NCI-H524 treated with DMSO at 0.1 percent for 48 hours (cell line): Measurements from ENCODE around the gene TOLLIP.
A peak's percentile ranks its signal among the peaks of the same experiment; 100 is the strongest.
"Not testable (repeated sequence)": the region's sequence is repeated elsewhere in the genome, so short reads cannot be mapped to it uniquely, and the experiment has no call there.

Source experiments
- DNase-seq: peaks from one replicate; lab custom pipeline; 2025; lab: John Stamatoyannopoulos, UW

TOLLIP gene

DNA sequence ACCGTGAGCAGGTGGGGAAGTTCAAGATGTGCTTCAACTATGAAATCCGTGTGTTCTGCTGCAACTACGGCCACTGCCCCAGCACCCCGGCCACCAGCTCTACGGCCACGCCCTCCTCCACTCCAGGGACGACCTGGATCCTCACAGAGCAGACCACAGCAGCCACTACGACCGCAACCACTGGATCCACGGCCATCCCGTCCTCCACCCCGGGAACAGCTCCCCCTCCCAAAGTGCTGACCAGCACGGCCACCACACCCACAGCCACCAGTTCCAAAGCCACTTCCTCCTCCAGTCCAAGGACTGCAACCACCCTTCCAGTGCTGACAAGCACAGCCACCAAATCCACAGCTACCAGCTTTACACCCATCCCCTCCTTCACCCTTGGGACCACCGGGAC lies 63.7 kb downstream of the TOLLIP start:
- DNase-seq = not testable (repeated sequence)

DNA sequence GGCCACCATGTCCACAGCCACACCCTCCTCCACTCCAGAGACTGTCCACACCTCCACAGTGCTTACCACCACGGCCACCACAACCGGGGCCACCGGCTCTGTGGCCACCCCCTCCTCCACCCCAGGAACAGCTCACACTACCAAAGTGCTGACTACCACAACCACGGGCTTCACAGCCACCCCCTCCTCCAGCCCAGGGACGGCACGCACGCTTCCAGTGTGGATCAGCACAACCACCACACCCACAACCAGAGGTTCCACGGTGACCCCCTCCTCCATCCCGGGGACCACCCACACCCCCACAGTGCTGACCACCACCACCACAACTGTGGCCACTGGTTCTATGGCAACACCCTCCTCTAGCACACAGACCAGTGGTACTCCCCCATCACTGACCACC lies 64.9 kb downstream of the TOLLIP start:
- not testable (repeated sequence) for DNase-seq

DNA sequence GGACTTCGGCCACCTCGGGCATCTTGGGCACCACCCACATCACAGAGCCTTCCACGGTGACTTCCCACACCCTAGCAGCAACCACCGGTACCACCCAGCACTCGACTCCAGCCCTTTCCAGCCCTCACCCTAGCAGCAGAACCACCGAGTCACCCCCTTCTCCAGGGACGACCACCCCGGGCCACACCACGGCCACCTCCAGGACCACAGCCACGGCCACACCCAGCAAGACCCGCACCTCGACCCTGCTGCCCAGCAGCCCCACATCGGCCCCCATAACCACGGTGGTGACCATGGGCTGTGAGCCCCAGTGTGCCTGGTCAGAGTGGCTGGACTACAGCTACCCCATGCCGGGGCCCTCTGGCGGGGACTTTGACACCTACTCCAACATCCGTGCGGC lies 65.9 kb downstream of the TOLLIP start:
- DNase-seq = not testable (repeated sequence)

- DNase-seq = not testable (repeated sequence)
Observed at GRCh38 chr11:1242751-1243150, 66.7 kb downstream of the TOLLIP start.

- no peak for DNase-seq
Observed at GRCh38 chr11:1242289-1242688, 67.1 kb downstream of the TOLLIP start.

GRCh38 chr11:1241706-1242105 lies 67.7 kb downstream of the TOLLIP start:
- DNase-seq = no peak

- no peak for DNase-seq
Observed at GRCh38 chr11:1240771-1241170, 68.7 kb downstream of the TOLLIP start.

DNA sequence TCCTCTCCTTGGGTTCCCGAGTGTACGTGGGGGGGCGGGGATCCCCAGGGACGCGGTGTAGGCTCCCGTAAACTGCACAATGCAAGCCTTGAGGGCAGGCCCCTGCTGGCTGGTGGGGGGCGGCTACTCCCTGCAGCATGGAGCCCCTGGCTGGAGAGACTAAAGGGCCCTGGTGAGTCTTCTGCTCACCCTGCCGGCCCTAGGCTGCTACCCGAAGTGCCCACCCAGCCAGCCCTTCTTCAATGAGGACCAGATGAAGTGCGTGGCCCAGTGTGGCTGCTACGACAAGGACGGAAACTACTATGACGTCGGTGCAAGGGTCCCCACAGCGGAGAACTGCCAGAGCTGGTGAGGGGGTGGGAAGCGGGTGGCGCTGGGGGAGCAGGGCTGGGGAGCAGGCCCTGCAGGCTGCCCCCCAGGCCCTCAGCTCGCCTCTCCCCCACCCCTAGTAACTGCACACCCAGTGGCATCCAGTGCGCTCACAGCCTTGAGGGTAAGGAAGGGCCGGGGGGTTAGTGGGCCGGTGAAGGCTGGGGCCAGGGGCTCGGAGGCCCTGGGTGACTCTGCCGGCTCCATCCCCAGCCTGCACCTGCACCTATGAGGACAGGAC lies 69.7 kb downstream of the TOLLIP start:
- no peak for DNase-seq

- no peak for DNase-seq
Observed at GRCh38 chr11:1238767-1239595, 70.5 kb downstream of the TOLLIP start.

DNA sequence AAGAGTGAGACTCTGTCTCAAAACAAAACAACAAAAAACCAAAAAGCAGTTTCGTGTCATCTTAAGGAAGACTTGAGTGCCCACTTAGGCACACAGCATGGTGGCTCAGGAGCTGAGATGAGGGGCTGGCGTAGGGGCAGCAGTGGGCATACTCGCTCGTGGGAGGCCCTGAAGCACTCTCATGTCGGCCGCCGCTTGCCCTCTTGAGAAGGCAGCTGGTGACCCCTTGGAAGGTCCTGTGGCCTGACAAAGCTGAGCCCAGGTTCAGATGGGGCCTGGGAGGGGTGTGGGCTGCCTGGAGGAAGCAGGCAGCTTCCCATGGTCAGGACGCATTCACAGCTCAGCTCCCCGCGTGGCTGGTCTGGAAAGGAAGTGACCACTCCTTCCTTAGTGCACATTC lies 71.6 kb downstream of the TOLLIP start:
- no peak for DNase-seq

- no peak for DNase-seq
Observed at GRCh38 chr11:1237128-1237580, 72.3 kb downstream of the TOLLIP start.

DNA sequence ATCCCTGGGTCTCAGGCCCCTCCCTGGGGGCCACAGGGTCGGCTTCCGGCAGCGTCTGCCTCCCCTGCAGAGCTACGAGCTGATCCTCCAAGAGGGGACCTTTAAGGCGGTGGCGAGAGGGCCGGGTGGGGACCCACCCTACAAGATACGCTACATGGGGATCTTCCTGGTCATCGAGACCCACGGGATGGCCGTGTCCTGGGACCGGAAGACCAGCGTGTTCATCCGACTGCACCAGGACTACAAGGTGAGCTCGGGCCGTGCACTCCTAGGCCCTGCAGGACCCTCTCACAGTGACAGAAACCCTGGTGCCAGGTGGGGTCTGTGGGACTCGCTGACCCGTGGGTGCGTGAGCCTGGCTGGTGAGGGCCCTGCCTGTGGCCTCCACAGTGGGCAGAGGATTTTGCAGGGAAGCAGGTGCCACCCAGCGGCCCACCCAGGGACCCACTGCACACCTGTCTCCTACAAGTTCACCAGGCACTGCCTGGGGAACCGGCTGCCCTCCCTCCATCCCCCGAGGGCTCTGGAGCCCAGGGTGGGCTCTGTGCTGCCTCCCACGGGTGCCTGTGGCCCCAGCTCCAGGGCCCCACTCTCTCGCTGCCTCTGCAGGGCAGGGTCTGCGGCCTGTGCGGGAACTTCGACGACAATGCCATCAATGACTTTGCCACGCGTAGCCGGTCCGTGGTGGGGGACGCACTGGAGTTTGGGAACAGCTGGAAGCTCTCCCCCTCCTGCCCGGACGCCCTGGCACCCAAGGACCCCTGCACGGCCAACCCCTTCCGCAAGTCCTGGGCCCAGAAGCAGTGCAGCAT lies 72.9 kb downstream of the TOLLIP start:
- DNase-seq = no peak

- DNase-seq = no peak
Observed at GRCh38 chr11:1235901-1236315, 73.5 kb downstream of the TOLLIP start.

DNA sequence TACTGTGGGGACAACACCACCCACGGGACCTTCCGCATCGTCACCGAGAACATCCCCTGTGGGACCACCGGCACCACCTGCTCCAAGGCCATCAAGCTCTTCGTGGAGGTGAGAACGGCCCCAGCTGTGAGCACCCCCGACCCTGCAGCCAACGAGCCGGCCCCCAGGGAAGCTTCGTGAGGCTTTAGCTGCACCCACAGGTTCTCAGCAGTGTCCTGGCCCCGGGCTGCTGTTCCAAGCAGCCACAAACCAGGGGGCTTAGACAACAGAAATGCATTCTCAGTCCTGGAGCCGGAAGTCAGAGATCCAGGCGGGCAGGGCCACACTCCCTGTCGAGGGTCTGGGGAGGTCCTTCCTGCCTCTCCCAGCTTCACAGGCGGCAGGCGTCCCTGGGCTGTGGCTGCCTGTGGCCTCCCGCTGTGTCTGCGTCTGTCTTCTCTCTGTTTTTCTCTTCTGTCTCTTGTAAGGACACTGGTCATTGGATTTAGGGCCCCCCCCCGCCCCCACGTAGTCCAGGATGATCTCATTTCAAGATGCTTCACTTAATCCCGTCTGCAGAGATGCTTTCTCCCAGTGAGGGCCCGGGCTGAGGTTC lies 74.0 kb downstream of the TOLLIP start:
- peak; percentile 70 for DNase-seq

DNA sequence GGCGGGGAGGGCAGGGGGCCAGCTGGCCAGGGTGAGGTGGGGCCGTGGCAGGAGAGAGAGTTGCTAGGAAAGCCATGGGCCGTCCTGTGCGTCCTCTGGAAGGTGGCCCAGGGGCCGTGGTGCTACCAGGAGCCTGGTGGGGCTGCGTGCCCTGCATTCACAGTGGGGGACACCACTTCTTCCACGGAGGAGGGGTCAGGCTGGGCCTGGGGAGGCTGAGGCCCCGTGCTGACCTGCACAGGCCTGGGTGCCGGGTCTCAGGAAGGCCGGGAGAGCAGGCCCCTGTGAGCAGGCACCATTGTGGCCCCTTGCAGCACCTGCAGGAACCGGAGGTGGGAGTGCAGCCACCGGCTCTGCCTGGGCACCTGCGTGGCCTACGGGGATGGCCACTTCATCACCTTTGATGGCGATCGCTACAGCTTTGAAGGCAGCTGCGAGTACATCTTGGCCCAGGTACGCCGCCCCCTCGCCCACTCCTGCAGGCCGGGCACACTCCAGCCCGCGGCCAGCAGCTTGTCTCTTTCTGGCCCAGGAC lies 74.6 kb downstream of the TOLLIP start:
- DNase-seq = no peak

DNA sequence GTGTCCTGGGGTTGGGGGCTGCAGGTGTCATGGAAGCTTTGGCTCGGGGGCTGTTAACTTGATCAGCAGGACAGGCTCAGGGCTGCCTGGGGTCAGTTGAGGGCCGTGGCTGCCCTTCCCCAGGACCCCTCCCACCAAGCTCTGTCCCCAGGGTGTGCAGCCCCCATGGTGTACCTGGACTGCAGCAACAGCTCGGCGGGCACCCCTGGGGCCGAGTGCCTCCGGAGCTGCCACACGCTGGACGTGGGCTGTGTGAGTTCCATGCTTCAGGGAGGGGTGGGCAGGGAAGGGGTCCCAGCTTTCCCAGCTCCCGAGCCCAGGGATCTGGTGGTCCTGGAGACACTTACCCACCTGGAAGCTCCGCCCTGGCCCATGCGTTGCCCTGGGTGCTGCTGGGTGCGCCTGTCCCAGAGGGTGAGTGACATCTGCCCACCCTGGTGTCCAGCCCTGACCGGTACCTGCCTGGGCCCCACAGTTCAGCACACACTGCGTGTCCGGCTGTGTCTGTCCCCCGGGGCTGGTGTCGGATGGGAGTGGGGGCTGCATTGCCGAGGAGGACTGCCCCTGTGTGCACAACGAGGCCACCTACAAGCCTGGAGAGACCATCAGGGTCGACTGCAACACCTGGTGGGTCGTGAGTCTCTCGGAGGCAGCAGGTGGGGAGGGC lies 75.2 kb downstream of the TOLLIP start:
- no peak for DNase-seq

- DNase-seq = no peak
Observed at GRCh38 chr11:1233351-1234053, 75.9 kb downstream of the TOLLIP start.

DNA sequence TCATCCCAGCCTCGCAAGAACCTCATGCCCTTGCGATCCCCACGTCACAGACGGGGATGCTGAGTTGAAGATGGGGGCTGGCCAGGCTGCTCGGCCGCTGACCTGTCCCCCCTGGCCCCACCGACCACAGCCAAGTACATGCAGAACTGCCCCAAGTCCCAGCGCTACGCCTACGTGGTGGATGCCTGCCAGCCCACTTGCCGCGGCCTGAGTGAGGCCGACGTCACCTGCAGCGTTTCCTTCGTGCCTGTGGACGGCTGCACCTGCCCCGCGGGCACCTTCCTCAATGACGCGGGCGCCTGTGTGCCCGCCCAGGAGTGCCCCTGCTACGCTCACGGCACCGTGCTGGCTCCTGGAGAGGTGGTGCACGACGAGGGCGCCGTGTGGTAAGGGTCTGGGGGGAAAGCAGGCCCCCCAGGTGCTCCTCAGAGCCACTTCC lies 76.5 kb downstream of the TOLLIP start:
- DNase-seq = no peak

DNA sequence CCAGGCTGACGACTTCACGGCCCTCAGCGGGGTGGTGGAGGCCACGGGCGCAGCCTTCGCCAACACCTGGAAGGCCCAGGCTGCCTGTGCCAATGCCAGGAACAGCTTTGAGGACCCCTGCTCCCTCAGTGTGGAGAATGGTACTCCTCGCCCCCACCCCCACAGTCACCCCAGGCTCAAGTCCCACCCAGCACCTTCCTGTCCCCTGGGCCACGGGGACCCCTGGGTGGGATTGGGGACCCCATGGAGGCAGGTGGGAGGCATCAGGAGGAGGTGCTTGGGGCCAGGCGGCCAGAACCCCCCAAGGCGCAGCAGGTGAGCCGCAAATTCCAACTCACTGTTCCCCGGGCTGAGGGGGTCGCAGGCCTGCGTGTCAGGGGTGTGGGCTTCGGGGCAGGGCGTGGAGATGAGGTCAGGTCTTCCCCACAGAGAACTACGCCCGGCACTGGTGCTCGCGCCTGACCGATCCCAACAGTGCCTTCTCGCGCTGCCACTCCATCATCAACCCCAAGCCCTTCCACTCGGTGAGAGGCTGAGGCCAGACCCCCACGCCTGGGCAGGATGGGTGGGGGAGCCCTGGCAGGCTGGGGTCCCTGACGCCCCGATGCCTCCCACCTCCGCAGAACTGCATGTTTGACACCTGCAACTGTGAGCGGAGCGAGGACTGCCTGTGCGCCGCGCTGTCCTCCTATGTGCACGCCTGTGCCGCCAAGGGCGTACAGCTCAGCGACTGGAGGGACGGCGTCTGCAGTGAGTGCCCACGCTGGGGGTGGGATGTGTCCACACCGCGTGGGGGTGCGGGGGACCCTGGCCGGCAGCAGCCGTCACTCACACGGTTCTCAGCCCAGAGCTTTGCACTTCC lies 77.2 kb downstream of the TOLLIP start:
- DNase-seq = no peak
